Measurements from ENCODE around the gene HEMGN.

- TF ChIP-seq CTCF (IDR thresholded peaks at IDR 0.05; ENCODE audit: insufficient read depth, low read length, poor library complexity, severe bottlenecking) (no peak), EZH2phosphoT487 (conservative IDR thresholded peaks at IDR 0.05; ENCODE audit: low read length) (no peak)
Measured at GRCh38 chr9:97928986-97929604, 8.9 kb downstream of the HEMGN start.

All from SU-DHL-6 (cell line).